GM21737 (cell line): ENCODE measurements around the gene IQGAP2.
"Not testable (repeated sequence)": the region's sequence is repeated elsewhere in the genome, so short reads cannot be mapped to it uniquely, and the experiment has no call there.

Experiments used
- ATAC-seq: cut with Tn5 transposase; IDR thresholded peaks from one replicate; pipeline ENCODE4 v1.9.1; 2021; ENCODE audit warnings: mild to moderate bottlenecking, moderate library complexity; ENCODE audit not compliant: unreplicated experiment

The IQGAP2 gene

GRCh38 chr5:76723906-76724305 is 320.8 kb downstream of the IQGAP2 start:
- ATAC-seq, result no peak

- ATAC-seq, result no peak
These were observed 321.8 kb downstream of the IQGAP2 start for GRCh38 chr5:76724871-76725270.

DNA sequence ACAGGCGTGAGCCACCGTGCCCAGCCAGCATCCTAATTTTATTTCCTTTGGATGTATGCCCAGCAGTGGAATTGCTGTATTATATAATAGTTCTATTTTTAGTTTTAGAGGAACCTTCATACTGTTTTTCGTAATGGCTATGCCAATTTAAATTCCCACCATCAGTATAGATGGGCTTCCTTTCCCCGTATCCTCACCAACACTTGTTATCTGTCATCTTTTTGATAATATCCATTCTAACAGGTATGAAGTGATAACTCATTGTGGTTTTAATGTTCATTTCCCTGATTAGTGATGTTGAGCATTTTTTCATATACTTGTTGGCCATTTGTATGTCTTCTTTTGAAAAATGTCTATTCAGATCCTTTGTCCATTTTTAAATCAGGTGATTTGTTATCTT is 325.9 kb downstream of the IQGAP2 start:
- ATAC-seq, result no peak

DNA sequence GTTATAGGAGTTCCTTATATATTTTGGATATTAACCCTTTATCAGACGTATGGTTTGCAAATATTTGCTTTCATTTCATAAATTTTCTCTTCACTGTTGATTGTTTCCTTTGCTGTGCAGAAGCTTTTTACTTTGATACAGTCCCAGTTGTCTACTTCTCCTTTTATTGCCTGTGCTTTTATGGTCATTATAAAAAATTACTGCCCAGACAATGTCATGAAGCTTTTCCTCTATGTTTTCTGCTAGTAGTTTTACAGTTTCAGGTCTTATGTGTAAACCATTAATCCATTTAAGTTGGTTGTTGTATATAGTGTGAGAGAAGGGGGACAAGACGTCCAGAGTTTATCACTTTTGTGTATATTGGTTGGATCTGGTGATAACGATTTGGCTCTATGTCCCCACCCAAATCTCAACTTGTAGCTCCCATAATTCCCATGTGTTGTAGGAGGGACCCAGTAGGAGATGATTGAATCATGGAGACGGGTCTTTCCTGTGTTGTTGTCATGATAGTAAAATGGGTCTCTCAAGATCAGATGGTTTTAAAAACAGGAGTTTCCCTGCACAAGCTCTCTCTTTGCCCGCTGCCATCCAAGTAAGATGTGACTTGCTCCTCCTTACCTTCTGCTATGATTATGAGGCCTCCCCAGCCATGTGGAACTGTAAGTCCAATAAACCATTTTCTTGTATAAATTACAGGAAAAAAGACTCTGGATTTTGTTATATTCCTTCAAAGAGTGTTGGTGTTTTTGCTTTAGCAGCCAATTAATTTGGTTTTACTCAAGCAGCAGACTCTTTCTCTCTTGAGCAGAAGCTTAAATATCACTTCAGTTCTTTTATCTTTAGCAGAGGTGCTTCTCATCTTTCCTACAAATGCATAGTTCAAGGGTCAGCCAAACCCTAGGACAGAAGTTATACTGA is 326.5 kb downstream of the IQGAP2 start:
- ATAC-seq, result no peak

DNA sequence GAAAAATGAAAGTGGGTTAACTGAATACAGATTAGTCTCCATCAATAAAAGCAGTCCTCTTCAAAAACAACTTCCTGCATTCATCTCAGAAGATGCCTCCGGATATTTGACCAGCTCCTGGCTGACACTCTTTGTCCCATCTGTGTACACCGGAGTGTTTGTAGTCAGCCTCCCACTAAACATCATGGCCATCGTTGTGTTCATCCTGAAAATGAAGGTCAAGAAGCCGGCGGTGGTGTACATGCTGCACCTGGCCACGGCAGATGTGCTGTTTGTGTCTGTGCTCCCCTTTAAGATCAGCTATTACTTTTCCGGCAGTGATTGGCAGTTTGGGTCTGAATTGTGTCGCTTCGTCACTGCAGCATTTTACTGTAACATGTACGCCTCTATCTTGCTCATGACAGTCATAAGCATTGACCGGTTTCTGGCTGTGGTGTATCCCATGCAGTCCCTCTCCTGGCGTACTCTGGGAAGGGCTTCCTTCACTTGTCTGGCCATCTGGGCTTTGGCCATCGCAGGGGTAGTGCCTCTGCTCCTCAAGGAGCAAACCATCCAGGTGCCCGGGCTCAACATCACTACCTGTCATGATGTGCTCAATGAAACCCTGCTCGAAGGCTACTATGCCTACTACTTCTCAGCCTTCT is 329.4 kb downstream of the IQGAP2 start:
- no peak for ATAC-seq

DNA sequence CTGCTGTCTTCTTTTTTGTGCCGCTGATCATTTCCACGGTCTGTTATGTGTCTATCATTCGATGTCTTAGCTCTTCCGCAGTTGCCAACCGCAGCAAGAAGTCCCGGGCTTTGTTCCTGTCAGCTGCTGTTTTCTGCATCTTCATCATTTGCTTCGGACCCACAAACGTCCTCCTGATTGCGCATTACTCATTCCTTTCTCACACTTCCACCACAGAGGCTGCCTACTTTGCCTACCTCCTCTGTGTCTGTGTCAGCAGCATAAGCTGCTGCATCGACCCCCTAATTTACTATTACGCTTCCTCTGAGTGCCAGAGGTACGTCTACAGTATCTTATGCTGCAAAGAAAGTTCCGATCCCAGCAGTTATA is 329.9 kb downstream of the IQGAP2 start:
- ATAC-seq, result no peak

DNA sequence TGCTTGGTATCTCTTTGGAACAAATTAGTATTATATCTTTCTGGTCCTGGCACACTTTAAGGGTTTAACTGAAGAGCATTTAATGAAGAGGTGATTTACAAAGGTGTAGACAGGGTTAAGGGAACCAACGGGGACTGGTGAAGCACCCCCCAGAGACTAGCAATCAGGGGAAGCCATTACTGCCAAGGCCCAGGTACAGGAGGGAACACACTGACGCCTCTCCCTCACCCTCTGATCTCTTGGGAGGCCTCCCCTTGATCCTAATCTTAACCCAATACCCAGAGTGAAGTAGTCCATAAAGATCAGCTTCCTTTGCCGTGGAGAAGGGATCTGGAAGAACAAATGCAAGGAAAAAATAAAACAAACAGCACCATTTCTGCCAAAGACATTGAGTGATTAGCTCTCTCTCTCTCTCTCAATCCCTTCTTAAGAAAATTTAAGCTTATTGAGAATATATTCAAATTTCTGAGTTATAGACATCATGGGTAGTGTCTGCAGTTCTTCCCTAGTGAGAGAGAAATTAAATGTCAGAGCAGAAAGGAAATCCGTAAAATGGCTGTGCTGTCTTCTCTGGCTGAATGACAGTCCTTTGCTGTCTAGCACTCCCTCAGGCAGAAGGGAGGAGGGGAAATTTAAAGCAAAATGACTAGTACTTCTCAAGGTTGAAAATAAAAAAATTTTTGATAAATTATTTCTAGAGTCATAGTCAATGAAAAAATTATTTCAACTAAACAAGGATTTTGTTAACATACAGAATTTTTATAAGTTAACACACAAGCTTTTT is 332.9 kb downstream of the IQGAP2 start:
- no peak for ATAC-seq

GRCh38 chr5:76736679-76737556 is 333.8 kb downstream of the IQGAP2 start:
- peak; percentile 31 for ATAC-seq

- no peak for ATAC-seq
These were observed 334.8 kb downstream of the IQGAP2 start for GRCh38 chr5:76737846-76738245.

- not testable (repeated sequence) for ATAC-seq
These were observed 338.4 kb downstream of the IQGAP2 start for GRCh38 chr5:76741506-76741905.

DNA sequence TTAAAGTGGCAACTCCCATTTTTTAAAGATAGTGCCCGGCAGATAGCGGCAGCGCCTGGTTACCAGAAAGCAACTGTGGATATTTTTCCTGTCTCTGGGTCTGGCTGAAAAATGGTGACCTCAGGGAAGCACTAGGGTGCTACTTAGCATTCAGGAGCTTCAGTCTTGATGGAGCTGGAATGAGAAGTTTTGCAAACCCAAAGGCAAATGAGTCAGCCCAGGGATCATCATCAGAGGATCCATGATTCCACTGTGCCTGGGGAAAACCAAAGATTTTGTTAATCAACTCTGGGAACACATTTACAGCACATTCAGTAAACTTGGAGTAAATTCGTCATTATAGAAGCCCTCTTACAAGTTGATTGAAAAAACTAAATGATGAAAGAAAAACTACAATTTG is 339.5 kb downstream of the IQGAP2 start:
- no peak for ATAC-seq

- ATAC-seq, result no peak
These were observed 341.5 kb downstream of the IQGAP2 start for GRCh38 chr5:76744632-76745031.

GRCh38 chr5:76745670-76746069 is 342.6 kb downstream of the IQGAP2 start:
- ATAC-seq, result no peak

DNA sequence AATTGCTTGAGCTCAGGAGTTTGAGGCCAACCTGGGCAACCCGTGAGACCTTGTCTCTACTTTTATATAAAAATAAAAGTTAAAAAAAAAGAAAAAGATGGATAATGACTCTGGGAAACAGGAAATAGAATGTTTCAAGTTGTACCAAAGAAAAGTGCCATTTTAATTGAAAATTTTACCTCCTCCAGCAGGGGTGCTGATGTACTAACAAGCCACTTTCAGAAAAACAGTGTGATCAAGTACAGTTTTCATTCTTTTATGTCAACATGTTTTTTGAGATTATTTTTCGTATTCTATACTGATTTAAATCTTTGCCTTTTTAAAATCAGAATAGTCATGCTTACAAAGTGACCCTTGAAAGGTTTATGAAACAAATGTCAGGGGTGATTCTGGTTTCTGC is 343.6 kb downstream of the IQGAP2 start:
- no peak for ATAC-seq

DNA sequence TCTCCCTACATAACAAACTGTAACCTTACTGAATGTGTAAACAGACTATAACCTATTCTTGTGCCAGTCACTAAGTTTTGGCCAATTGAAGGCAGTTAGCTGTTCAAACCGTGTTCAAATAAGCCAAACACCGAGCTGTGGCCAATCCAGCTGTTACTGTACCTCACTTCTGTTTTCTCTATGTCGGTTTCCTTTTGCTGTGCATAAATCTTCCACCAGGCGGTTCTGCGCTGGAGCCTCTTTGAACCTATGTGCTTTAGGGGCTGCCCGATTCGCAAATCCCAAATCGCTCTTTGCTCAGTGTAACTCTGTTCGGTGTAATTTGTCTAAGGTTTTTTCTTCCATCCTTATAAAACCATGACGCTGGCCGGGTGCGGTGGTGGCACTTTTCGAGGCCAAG is 344.6 kb downstream of the IQGAP2 start:
- ATAC-seq, result no peak

DNA sequence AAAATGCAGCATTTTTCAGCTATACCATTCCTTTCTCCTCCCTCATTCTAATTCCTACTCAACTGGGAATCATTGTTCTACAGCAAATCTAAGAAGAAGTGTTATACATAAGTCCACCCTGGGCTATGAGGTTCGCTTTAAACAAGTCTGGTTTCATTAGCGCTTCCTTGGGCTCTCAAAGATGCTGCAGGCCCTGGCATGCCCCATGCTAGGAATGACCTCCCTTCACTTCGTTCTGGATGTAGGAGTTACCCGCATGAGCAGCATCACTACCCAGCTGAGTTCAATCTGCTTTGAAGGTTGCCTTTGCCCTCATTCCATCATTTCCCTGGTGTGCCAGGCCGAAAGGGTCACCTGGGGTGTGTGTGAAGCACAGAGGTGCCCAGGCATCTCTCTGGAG is 348.2 kb downstream of the IQGAP2 start:
- ATAC-seq, result no peak

DNA sequence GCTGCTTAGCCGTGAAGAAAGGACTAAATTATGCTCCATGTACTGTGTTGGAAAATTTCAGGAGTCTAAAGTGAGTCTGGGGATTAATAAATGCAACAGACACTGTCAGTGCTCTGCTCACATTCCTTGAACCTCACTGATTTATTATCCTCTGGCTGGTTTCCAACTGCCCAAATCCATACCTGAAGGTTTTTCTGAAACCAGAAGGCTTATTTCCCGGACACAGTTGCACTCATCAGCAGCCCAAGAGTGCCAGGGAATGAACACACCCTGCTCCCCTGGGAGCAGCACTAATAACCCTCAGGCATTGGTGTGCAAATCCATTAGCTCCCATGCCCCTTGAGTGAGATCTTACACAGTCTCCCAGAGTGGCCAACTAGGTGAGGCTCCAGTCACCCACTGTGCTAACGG is 351.6 kb downstream of the IQGAP2 start:
- no peak for ATAC-seq

DNA sequence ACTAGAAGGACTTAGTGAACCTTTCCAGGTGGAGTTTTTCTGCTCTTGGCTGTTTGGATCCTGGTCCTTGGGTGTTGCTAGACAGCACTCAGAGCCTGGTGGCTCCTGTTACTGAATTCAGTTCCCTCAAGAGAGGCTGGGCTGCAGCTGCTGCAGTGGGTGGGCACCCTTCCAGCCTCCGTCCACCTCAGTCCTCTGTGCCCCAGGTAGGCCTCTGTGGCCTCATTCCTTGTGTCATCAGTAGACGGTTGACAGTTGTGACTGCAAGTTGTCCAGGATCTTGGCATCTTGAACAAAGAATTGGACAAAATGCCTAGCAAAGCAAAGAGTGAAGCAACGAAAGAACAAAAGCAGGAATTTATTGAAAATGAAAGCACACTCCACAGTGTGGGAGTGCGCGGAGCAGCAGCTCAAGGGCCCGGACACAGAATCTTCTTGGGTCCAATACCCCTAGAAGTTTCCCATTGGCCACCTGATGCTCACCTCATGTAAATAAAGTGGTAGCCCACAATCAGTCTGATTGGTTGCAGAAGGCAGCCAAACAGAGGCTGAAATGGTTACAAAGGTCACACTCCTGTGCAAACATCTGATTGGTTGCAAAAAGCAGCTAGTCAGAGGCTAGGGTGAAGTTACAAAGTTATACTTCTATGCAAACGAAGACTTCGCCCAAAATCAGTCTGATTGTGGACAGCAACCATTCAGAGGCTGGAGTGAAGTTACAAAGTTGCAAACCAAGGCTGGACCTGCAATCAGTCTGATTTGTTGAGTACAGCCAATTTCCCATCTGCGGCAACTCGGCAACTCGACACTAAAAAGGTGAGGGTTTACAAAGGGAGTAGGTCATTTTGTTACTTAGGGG is 352.9 kb downstream of the IQGAP2 start:
- ATAC-seq, result no peak

GRCh38 chr5:76757049-76757448 is 354.0 kb downstream of the IQGAP2 start:
- ATAC-seq, result no peak
